GM18508 (cell line): ENCODE measurements around the gene RASL11B.

ENCODE experiments used
- ATAC-seq: cut with Tn5 transposase; IDR thresholded peaks from one replicate; pipeline ENCODE4 v1.9.1; 2021; ENCODE audit warnings: moderate number of reproducible peaks; ENCODE audit not compliant: insufficient read depth, unreplicated experiment

RASL11B gene

DNA sequence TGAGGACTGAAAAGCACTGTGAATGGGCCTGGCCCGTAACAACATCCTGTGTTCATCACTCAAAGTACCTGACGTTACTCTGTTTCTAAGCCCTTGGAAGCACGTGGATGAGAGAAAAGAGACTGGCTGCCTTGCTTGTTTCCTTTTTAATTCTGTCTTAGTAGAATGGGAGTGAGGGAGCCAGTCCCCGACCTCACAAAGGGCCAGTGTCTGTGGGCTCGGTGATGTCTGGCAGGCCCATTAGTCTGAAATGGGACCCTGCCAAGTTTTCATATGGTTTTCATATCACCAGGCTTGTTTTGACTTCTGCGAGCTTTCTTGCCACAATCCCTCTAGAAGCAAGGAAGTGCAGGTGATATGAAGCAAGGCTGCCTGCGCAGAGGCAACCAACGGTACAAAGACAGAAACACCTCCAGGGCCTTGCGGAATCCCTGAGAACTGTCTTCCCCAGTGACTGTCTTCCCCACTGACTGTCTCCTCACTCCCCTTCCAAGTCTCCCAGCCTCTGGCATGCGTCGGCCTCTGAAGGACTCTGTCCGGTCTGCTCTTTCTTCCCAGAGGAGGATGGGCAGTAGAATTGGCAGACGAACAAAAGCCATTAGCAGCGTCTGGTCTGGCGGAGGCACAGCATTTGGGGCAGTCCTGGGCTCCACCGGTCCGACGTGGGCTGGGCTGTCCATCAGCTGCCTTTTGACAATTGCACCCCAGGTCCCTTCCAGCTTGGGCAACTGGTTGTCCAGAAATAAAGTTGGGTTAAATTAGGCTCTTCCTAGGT is 20.2 kb upstream of the RASL11B start:
- ATAC-seq, result no peak

DNA sequence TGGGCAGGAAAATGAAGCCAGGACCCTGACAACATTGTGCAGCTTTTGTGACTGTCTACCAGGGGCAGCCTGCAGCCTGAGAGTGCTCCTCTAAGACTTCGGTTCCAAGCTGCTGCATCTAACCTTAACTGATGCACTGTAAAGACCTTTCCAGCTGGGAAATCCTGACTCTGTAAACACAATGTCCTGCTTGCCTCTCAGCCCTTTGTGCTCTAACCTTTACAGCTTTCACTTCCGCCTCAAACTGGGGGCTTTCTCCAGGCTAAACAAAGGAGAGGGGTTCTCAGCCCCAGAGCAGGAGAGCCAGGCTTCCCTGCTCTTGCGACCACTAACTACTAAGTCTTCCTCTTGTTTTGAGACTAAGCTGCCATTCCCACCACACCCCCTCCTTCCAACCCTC is 19.3 kb upstream of the RASL11B start:
- no peak for ATAC-seq

DNA sequence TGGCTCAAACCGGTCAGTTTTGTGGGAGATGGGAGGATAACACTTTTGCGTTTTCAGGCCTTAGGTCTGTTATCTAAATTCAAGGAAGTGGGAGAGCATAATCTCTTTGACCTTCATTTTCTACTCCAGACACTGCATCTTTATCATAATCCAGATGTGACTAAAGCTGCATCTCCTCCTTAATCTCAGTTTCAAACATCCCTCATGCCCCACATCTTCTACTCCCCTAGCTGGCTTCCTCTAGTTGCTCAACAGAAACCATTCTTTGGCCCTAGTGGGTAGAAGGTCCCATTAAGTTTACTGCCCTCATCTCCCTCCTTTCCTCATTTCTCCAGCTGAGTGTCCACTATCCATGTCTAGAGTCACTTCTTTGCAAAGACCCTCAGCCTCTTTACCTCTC is 18.8 kb upstream of the RASL11B start:
- ATAC-seq, result no peak

DNA sequence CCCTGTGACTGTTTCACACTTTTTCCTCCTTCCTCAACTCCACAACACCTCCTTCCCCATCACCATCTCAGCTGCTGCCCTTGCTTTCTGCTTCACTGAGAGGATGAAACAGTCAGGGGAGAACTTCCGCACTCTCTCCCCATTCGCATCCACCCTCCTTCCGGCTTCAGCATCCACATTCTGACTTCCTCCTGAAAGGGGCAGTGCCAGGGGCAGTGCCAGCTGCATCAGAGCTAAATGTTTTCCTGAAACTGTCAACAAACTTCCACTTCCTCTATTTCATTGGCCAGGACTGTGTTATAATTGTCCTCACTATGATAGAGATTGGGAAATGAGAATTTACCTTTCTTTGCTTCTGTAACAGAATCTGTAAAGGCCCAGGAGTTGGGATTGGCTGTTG is 18.2 kb upstream of the RASL11B start:
- no peak for ATAC-seq

DNA sequence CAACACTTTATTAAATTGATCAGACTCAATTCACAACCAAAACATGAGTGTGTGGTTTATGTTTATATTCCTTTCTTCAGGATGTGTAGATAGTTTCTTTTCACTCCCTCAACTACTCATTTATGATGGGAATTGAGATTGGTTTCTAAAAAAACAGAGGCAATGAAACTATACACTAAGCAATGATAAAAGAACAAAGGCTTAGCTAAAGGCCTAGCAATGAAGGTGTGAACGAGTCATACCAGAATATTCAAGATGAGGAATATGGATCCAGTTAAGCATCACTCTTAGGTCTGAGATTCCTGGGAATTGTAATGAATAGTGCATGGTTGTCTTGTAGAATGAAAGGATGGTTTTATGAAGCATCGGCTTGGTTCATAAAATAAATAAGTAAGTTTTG is 17.5 kb upstream of the RASL11B start:
- no peak for ATAC-seq

DNA sequence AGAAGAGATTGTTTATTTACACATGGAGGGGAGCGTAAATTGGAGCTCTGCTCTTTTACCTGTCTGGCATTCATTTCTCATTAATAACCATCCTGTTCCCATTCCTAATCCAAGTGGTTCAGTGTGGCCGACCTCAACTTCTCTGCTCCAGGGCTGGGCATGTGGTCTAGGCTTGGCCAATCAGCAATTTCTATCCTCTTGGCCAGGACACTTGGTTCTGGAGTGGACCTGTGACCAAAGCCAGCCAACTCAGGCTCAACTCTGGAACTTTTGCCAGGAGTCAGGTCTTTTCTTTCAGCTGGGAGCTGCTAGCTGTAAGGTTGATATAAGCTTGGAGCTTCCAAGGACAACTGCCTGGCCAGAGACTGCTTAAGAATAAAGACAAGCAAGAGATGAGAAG is 15.6 kb upstream of the RASL11B start:
- no peak for ATAC-seq

DNA sequence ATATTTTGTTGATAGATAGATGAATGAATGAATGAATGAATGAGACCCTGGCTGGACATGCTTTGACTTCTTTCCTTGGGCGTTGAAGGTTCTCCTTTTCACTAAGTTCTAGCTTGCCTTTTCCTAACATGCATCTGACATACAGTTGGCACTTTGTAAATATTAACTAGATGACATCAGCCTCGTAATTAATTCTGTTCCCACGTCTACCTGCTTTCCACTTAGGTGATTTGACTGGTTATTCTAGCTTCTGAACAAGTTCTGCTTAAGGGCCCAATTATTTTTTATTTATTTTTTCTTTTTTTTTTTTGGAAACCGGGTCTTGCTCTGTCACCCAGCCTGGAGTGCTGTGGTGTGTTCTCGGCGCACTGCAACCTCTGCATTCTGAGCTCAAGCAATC is 13.9 kb upstream of the RASL11B start:
- no peak for ATAC-seq

DNA sequence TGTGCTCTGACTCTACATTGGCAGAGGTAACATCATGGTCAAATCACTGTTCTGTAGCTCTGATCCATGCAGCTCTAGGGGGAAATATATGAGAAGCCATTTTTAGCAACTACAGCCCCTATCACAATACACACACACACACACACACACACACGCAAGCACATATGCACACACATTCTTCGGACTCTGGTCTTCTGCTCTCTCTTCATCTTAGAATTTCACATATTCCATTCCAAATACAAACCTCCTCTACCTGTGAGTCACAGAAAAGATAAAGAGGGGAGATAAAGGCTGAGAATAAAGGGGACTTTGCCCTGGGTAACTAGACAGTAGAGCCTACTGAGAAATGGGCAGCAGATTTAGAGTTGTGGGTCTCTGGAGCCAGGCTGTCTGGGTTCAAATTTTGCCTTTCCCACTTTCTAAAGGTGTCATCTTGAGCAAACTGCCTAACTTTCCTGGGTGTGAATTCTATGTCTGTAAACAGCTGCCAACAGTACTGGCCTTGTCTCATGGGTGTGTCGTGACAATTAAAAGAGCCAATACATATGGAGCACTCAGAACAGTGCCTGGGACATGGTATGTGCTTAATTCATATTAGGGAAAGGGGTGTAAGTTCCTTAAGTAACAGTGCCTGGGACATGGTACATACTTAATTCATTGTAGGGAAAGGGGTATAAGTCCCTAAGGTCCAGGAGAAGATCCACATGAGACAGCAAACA is 11.6 kb upstream of the RASL11B start:
- no peak for ATAC-seq

DNA sequence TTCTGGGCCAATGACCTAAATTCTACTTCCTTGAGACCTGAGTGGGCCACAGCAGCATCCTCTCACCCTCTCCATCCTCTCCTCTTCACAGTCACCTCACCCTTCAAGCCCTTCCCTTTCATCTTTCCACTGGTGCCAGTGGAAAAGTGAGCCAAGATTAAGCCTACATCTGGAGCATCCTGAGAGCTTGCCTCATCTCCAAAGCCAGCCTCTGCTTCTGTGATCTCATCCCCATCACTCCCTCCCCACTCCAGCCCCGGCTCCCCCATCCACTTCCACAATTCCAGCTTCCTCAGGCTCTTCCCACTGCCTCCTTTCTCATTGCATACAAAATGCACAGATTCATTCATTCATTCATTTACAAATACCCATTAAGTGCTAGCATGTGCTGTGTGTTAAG is 10.1 kb upstream of the RASL11B start:
- ATAC-seq, result no peak

DNA sequence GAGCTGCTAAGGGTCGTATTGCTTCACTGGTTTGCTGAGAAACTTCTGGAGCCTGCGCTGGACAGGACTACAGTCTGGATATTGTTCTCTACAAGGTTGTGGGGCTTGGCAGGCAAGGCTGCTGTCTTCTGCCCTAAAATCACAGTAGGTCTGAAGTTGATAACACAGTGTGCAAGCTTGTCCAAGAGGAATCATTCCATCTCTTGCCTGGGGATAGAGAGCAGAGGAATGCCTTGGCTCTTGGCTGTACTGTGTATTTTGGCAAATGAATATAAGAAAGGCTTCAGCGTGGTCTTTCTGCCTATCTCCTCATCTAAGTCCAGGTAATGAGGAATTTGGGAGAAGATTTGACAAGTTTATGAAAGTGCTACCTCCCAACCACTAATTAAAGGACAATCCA is 9.4 kb upstream of the RASL11B start:
- no peak for ATAC-seq

DNA sequence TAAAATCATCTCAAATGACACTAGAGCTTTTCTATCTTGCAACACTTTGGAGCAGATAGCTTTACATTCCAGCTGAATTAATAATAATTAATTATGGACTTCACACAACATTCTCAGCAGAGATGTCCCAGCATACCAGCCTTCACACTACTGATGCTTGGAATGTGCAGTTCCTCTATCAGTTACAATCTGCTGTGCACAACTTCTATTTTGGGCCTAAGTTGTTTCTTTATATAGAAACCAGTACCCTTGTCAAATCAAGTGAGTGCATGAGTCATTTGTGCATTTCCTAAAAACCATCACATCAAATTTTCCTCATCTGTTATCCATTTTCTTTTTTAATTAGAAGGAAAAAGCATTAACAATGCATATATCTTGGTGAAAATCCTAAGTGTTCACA is 8.8 kb upstream of the RASL11B start:
- ATAC-seq, result no peak

DNA sequence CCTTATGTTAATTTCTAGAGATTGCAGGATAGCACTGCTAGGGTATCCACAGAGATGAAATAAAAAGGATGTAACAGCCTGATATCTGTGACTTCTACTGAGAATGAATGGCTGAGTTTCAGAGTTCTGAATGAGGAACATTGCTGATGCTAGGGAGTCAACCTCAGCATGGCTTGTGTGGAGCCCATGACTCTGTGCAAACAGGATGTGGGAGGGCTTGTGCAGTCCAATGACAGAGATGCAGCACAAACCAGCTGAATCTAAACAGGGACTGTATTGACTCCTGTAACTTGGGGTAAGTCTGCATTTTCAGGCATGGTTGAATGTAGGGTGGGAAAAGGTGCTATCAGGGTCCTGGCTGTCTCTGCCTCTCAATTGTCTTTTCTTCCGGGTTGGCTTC is 5.3 kb upstream of the RASL11B start:
- ATAC-seq, result no peak

DNA sequence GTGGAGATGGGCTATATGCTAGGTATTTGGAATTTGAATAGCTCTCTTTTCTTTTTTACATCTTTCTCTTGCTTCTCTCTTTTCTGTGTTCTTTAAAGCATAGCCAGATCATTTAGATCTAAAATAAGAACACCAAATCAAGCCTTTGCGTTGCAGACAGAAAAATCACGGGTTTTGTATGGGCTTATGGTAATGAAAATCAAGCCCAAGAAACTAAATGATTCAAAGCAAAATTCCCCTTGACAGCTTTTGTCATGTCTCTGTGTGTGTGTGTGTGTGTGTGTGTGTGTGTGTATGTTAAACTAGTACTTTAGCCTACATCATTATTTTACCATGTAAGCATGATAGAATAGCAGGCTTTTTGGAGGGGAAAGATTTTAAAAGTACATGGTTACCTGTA is 1.8 kb upstream of the RASL11B start:
- ATAC-seq, result no peak

DNA sequence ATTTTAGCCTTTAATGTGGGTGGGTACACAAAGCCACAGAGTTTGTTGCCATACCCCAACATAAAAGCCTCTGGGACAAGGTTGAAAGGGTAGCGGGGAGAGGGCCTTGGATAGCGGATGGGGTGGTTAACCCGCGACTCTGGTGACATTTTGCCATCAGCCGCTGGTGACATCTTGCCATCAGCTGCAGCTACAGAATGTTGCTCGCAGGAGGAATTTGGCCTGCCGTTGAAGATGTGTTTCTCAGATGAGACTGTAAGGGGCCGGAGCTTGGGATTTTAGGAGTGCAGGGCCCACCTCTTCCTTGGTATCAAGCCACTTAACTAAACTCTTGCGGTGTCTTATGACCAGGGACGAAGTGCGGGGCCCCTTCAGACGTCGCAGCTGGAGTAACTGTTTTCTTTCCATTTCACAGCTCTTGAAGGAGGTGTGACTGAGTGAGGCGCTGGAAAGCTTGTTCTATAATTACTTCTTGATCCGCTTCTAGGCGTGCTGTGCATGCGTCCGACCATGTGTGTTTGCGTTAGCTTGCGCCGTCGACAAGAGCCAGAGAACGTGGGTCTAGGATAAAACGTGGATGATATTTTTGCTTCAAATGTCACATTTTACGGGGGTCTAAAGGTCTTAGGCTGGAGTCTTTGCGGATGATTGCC is 820 bp upstream of the RASL11B start:
- ATAC-seq, result no peak

DNA sequence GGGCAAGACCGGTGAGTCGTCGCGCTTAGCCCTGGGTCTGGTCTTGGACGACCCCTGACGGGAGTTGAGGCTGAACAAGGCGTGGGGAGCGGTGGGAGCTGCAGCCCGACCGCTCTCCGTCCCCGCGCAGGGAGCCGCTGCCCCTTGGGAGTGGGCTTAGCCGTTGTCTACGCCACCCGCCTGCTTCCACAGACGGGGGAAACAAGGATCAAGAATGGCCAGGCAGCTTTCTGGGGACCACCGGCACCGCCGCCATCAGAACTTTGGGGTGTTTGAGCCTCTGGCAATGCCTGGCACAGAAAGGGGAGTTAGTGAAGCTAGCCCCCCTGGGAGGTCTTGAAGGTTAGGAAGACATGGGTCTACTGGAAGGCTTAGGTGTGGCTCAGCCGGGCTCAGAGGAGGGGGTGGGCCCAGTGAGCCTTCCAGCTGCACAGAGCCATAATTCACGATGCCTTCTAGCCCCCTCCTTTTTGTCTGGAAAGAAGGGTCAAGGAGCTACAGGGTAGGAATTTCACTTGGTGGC is 583 bp downstream of the RASL11B start:
- ATAC-seq, result no peak

DNA sequence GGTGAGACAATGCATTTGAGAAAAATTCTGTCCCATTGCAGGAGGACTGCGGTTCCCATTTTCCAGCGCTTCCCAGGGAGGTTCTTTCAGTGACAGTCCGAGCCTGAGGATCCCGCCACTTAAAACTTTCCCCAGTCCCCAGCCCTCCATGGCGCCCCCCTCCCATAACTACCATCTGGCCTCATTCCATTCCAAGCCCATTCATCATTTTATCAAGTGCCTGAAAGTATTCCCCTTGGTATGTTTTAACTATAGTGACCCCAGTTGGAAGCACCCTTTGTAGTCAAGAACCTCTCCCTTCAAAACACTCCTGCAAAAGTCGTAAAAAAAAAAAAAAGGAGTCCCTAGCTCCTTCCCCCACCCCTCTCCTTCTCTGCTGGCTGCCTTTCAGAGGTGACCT is 1.2 kb downstream of the RASL11B start:
- no peak for ATAC-seq

DNA sequence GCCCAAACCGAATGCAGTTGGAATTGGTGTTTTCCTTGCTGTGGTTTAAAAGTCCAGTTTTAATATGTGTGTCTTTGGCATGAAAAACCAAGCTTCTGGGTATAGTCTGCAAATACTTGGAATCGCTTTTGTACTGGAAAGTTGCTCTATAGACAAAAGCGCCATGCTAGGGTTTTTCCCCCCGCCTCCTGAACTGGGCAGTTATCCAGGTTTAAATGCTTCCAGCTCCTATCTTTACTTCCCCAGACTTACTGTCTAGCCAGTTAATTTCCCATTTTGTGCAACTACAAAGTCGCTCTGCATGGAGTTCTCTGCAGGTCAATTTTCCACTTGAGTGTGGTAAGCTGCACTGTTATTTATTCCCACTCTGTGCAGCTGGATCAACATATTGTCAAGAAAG is 2.7 kb downstream of the RASL11B start:
- ATAC-seq, result no peak

DNA sequence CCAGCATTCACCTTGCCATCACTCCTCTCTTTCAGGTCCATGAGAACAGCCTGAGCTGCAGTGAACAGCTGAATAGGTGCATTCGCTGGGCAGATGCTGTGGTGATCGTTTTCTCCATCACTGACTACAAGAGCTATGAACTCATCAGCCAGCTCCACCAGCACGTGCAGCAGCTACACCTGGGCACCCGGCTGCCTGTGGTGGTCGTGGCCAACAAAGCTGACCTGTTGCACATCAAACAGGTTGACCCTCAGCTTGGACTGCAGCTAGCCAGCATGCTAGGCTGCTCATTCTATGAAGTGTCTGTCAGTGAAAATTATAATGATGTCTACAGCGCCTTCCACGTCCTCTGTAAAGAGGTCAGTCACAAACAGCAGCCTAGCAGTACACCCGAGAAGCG is 3.2 kb downstream of the RASL11B start:
- ATAC-seq, result no peak

DNA sequence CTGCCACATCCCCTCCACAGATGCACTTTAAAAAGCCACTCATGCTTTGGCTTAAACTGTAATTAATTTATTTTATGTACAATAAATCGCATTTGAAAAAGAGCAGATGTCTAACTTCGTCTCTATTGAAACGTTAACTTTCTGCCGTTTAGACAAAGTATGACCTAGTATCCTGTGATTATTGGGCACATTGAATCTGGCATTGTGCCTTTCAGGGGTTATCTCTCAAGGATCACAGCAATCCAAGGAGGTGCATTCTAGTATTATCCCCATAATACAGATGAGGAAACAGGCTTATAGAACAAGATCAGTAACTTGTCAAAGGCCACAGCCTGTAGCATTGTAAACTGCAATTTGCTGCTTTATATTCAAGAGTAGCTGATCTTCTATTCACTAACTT is 4.6 kb downstream of the RASL11B start:
- no peak for ATAC-seq

DNA sequence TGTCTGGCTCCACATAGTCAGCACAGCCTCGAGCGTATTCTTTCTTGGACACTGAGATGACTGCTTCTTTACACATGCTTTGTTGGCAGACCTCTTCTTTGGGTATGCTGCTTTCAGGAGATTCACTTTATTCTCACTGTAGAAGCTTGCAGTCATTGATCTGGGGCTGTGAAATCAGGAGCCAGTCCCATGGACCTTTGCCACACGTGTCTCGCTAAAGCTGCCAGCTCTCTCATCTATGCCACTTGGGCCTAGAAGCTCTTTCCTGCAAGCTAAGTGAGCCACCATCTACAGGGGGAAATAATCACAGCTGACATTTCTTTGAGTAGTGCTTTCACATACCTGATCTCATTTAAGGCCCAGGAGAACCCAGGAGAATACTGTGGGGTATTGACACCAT is 5.0 kb downstream of the RASL11B start:
- no peak for ATAC-seq

DNA sequence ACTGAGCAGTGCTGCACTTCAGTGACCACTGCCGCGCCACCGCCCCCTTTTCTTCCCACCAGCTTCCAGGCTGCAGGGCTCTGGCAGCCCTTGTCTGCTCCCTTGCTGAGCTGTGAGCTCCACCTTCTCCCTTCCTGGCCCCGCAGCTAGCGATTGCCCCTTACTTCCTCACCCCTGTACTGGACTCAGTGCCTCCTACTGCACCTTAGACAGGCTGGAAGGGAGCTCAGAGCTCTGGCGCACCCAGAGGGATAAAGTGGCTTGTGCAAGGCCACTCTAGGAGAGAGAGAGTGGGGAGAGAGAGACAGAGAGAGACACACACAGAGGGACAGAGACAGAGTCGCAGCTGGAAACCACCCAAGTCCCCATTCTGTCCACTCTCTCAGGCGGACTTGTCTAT is 6.0 kb downstream of the RASL11B start:
- no peak for ATAC-seq
